ENCODE data around the gene ARID3A.

ARID3A gene

GRCh38 chr19:988081-988480 lies 62.2 kb downstream of the ARID3A start:
- Histone ChIP-seq H3K27me3 (no peaks in the 10 kb centered on the region), H3K4me1 (ENCODE audit: control insufficient read depth in 1 of 2, insufficient read depth in 1 of 2, low read depth in 1 of 2, low read length in 1 of 2) (peaks cover 15 to 16% of the 10 kb centered on the region in 2 experiments), H3K4me3 (ENCODE audit: low read depth in 1 of 2, low read length in 1 of 2) (no peak overlapping the region), H3K36me3 (no peaks in the 10 kb centered on the region), H3K27ac (no peak overlapping the region), H3K9me3 (no peaks in the 10 kb centered on the region)
- TF ChIP-seq CTCF (IDR thresholded peaks at IDR 0.05): no peak

- H3K36me3 ChIP-seq: no peaks in the 10 kb centered on the region
- H3K4me3 ChIP-seq (ENCODE audit: low read depth in 1 of 2, low read length in 1 of 2): no peak overlapping the region
- H3K9me3 ChIP-seq: no peaks in the 10 kb centered on the region
- H3K4me1 ChIP-seq (ENCODE audit: control insufficient read depth in 1 of 2, insufficient read depth in 1 of 2, low read depth in 1 of 2, low read length in 1 of 2): peaks cover 13% of the 10 kb centered on the region in 2 experiments
- no peak overlapping the region for H3K27ac ChIP-seq
- no peak for TF ChIP-seq CTCF (IDR thresholded peaks at IDR 0.05)
- no peaks in the 10 kb centered on the region for H3K27me3 ChIP-seq
These were observed 62.7 kb downstream of the ARID3A start for GRCh38 chr19:988510-988909.

DNA sequence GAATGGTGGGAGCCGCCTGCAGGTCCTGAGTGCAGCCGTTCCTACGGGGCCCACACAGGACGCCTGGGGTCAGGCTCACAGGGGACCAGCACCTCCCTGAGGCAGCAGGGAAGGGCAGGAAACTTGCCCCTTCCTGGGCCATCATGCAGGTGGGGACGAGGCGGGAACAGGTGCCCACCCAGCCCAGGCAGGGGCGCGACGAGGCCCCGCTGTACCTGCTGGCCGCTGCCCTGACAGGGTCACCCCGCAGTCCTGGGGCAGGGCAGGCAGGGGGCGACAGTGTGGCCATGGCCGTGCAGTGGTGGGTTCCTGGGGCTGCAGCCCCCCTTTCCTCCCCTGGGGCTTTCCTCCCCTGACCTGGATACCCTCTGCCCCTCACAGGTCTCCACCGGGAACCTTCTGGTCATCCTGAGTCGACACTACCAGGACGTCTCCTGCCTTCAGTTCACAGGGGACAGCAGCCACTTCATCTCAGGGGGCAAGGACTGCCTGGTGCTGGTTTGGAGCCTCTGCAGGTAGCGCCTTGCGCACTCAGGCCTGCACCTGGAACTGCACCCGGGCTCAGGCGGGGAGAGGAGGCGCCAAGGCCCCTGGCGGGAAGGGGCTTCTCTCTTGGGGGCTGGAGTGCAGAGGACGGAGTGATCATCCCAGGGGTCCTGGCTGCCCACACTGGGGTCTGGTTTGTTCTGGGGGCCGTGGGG lies 63.7 kb downstream of the ARID3A start:
- Histone ChIP-seq H3K27ac (no peak overlapping the region), H3K27me3 (no peaks in the 10 kb centered on the region), H3K4me3 (ENCODE audit: low read depth in 1 of 2, low read length in 1 of 2) (no peak overlapping the region), H3K36me3 (no peaks in the 10 kb centered on the region), H3K9me3 (no peaks in the 10 kb centered on the region), H3K4me1 (ENCODE audit: control insufficient read depth in 1 of 2, insufficient read depth in 1 of 2, low read depth in 1 of 2, low read length in 1 of 2) (peaks cover 2 to 4% of the 10 kb centered on the region in 2 experiments)
- TF ChIP-seq CTCF (IDR thresholded peaks at IDR 0.05): no peak

GRCh38 chr19:990119-990571 lies 64.3 kb downstream of the ARID3A start:
- Histone ChIP-seq H3K4me3 (ENCODE audit: low read depth in 1 of 2, low read length in 1 of 2) (no peak overlapping the region), H3K36me3 (no peaks in the 10 kb centered on the region), H3K9me3 (no peaks in the 10 kb centered on the region), H3K27ac (no peak overlapping the region), H3K4me1 (ENCODE audit: control insufficient read depth in 1 of 2, insufficient read depth in 1 of 2, low read depth in 1 of 2, low read length in 1 of 2) (no peaks in the 10 kb centered on the region), H3K27me3 (peaks cover 3% of the 10 kb centered on the region)
- no peak for TF ChIP-seq CTCF (IDR thresholded peaks at IDR 0.05)

DNA sequence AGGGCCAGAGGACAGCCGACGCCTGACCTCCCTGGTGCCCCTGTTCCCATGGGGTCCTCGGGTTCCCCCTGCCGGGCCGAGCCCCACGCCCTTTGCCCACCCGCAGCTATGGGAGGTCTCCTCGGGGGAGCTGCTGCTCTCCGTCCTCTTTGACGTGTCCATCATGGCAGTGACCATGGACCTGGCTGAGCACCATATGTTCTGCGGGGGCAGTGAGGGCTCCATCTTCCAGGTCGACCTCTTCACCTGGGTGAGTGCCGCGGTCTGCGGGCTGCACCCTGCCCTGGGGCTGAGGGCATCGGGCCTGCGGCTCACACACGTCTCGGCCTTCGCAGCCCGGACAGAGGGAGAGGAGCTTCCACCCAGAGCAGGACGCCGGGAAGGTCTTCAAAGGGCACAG lies 64.9 kb downstream of the ARID3A start:
- Histone ChIP-seq H3K4me3 (ENCODE audit: low read depth in 1 of 2, low read length in 1 of 2) (no peak overlapping the region), H3K9me3 (no peaks in the 10 kb centered on the region), H3K36me3 (no peaks in the 10 kb centered on the region), H3K27me3 (peaks cover 9% of the 10 kb centered on the region), H3K27ac (no peak overlapping the region), H3K4me1 (ENCODE audit: control insufficient read depth in 1 of 2, insufficient read depth in 1 of 2, low read depth in 1 of 2, low read length in 1 of 2) (no peaks in the 10 kb centered on the region)
- no peak for TF ChIP-seq CTCF (IDR thresholded peaks at IDR 0.05)
